ENCODE results near the gene RPAP2.

Gene RPAP2

DNA sequence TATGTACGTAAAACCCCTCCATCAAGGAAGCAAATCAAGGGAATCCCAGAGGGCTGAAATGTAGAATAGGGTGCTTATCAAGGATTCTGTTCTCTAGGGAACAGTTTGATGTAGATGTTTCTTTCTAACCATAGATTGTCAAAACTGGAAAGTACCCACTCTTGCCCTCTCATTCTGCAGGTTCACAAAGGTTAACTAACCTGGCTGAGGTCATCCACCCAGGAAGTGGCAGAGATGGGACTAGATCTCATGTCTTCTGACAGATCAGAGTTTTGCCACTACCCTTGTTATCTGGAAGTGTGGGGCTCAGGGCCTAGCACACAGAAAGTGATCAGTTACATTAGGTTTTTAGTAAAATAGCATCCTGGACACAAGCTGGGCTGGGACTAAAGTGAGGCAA is 140.4 kb downstream of the RPAP2 start:
- no peak overlapping the region for H3K4me3 ChIP-seq (ENCODE audit: low read depth, low read length)
- DNase-seq (ENCODE audit: low read depth): peak; percentile 31
- TF ChIP-seq CTCF (IDR thresholded peaks at IDR 0.05; ENCODE audit: insufficient read depth, low read depth, low read length, missing control alignments): no peak

GRCh38 chr1:92441316-92441696 is 142.4 kb downstream of the RPAP2 start:
- no peak overlapping the region for H3K4me3 ChIP-seq (ENCODE audit: low read depth, low read length)
- no peak for TF ChIP-seq CTCF (IDR thresholded peaks at IDR 0.05; ENCODE audit: insufficient read depth, low read depth, low read length, missing control alignments)
- no peak for DNase-seq (ENCODE audit: low read depth)

DNA sequence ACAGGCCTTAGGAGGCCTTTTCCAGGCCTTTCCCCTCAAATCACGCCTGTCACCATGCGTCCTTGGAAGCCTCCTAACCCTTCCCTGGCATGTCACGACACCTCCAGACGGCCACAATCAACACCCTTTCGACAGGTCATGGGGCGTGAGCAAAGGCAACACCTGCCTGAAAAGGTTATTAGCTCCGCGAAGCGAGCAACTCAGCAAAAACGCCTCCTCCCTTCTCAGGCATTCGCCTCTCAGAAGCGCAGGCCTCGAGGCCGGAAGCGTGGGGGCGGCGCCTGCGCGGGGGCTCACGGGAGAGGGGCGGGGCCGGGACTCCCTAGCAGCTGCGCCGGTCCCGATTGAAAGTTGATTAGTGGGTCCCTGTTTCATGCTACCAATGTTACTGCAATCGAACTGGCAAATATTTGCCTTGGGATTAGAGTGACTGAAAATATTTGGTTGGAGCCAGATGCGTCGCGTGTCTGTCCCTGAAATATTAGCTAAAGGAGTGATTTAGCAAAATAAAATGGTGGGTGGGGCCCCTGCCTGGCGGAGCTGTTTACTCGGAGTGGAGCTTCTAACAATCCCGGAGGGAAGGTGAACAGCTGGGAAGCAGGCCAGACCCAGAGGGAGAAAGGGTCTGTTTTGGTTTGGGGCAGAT is 143.0 kb downstream of the RPAP2 start:
- no peak for DNase-seq (ENCODE audit: low read depth)
- no peak for TF ChIP-seq CTCF (IDR thresholded peaks at IDR 0.05; ENCODE audit: insufficient read depth, low read depth, low read length, missing control alignments)

GRCh38 chr1:92442351-92442750 is 143.5 kb downstream of the RPAP2 start:
- H3K4me3 ChIP-seq (ENCODE audit: low read depth, low read length): no peak overlapping the region
- no peak for TF ChIP-seq CTCF (IDR thresholded peaks at IDR 0.05; ENCODE audit: insufficient read depth, low read depth, low read length, missing control alignments)
- no peak for DNase-seq (ENCODE audit: low read depth)

More for the DNA sequence above, 143.0 kb downstream of the RPAP2 start:
- H3K4me3 ChIP-seq (ENCODE audit: low read depth, low read length): no peak overlapping the region

- DNase-seq (ENCODE audit: low read depth): no peak
- TF ChIP-seq CTCF (IDR thresholded peaks at IDR 0.05; ENCODE audit: insufficient read depth, low read depth, low read length, missing control alignments): no peak
- H3K4me3 ChIP-seq (ENCODE audit: low read depth, low read length): no peak overlapping the region
These were observed 145.0 kb downstream of the RPAP2 start for GRCh38 chr1:92443893-92444292.

GRCh38 chr1:92444351-92444750 is 145.5 kb downstream of the RPAP2 start:
- TF ChIP-seq CTCF (IDR thresholded peaks at IDR 0.05; ENCODE audit: insufficient read depth, low read depth, low read length, missing control alignments): no peak
- H3K4me3 ChIP-seq (ENCODE audit: low read depth, low read length): no peak overlapping the region

GRCh38 chr1:92445865-92446264 is 147.0 kb downstream of the RPAP2 start:
- no peak overlapping the region for H3K4me3 ChIP-seq (ENCODE audit: low read depth, low read length)
- DNase-seq (ENCODE audit: low read depth): no peak
- TF ChIP-seq CTCF (IDR thresholded peaks at IDR 0.05; ENCODE audit: insufficient read depth, low read depth, low read length, missing control alignments): no peak

More at GRCh38 chr1:92444351-92444750, 145.5 kb downstream of the RPAP2 start:
- no peak for DNase-seq (ENCODE audit: low read depth)

Measured in GM12865 (cell line).